B cell (primary cell): Measurements from ENCODE around the gene LAMTOR2. TPM values are rescaled to one million over a fixed set of nuclear protein-coding genes. Genes with fewer than 3 reads are reported as not detected.
A peak's percentile ranks its signal among the peaks of the same experiment; 100 is the strongest.

Source experiments
- ATAC-seq: fragments of 200-7000 bp; cut with Tn5 transposase; one replicate; pipeline ENCODE4 v1.10.0; 2021; ENCODE audit warnings: low read depth, mild to moderate bottlenecking, moderate number of reproducible peaks, moderate library complexity
- CTCF ChIA-PET: fragments of 350-600 bp; sonication (Branson Sonifier 250); formaldehyde crosslinking; loops from one replicate; lab custom pipeline; 2021; ENCODE audit warnings: antibody characterized with exemption, inconsistent platforms; lab: Charles Lee
- POLR2A ChIA-PET: fragments of 350-600 bp; sonication (Branson Sonifier 250); formaldehyde crosslinking; loops from one replicate; lab custom pipeline; 2021; ENCODE audit warnings: antibody characterized with exemption; lab: Charles Lee
- DNase-seq: peaks from one replicate; pipeline ENCODE4 v3.0.0; 2013
- H2AFZ ChIP-seq: 2 replicates; pipeline ENCODE4 v1.6.1; 2012; ENCODE audit warnings: mild to moderate bottlenecking, low read depth, low read length; ENCODE audit not compliant: insufficient read depth, poor library complexity, severe bottlenecking
- H3K27ac ChIP-seq, 2 donors: 1 replicate in 1 of 2; 2 replicates in 1 of 2; pipeline ENCODE4 v1.5.1; 2012 to 2013; ENCODE audit warnings: low read length in 2 of 2, mild to moderate bottlenecking in 2 of 2, moderate library complexity in 1 of 2
- H3K27me3 ChIP-seq, 4 experiments: fragments of 200-600 bp in 1 of 4; sonication (generic) in 1 of 4; replicated peaks in 1 of 4; 1 replicate in 2 of 4; 2 replicates in 2 of 4; pipeline versions ENCODE4 v1.6.1 to v1.7.0; 2013 to 2016; ENCODE audit warnings: low read length in 3 of 4, mild to moderate bottlenecking in 2 of 4, mixed read lengths in 1 of 4, moderate library complexity in 1 of 4; ENCODE audit not compliant: insufficient read depth in 4 of 4, control insufficient read depth in 3 of 4; ENCODE audit errors: control extremely low read depth in 1 of 4
- H3K36me3 ChIP-seq, 2 experiments: replicated peaks in 1 of 2; 1 replicate in 1 of 2; 2 replicates in 1 of 2; pipeline versions ENCODE4 v1.6.1 to v1.7.1; 2013; ENCODE audit warnings: low read length in 1 of 2; ENCODE audit not compliant: insufficient read depth in 2 of 2, control insufficient read depth in 1 of 2; ENCODE audit errors: control extremely low read depth in 1 of 2, extremely low read depth in 1 of 2
- H3K4me1 ChIP-seq, 2 donors: fragments of 200-600 bp in 1 of 2; sonication (generic) in 1 of 2; 1 replicate in 1 of 2; 2 replicates in 1 of 2; pipeline versions ENCODE4 v1.5.1 to v1.6.1; 2013 to 2017; ENCODE audit warnings: low read length in 2 of 2; ENCODE audit not compliant: control insufficient read depth in 2 of 2, insufficient read depth in 2 of 2
- H3K4me2 ChIP-seq: replicated peaks from 2 replicates; pipeline ENCODE3; 2012; ENCODE audit warnings: mild to moderate bottlenecking, low read depth, low read length; ENCODE audit not compliant: poor library complexity, severe bottlenecking
- H3K4me3 ChIP-seq, 5 experiments: fragments of 200-600 bp in 1 of 5; sonication (generic) in 1 of 5; 1 replicate in 3 of 5; 2 replicates in 2 of 5; pipeline versions ENCODE4 v1.5.1 to v1.7.0; 2011 to 2016; ENCODE audit warnings: low read length in 4 of 5, mild to moderate bottlenecking in 4 of 5, low read depth in 2 of 5, control low read depth in 1 of 5, moderate library complexity in 1 of 5; ENCODE audit not compliant: insufficient read depth in 1 of 5; ENCODE audit errors: control extremely low read depth in 1 of 5, extremely low read depth in 1 of 5
- H3K79me2 ChIP-seq: fragments of 200-600 bp; sonication (generic); one replicate; pipeline ENCODE4 v1.6.0; 2016; ENCODE audit warnings: low read length; ENCODE audit not compliant: control insufficient read depth, insufficient read depth
- H3K9ac ChIP-seq: fragments of 200-600 bp; sonication (generic); 2 replicates; pipeline ENCODE4 v1.6.1; 2017; ENCODE audit warnings: mild to moderate bottlenecking, low read length, moderate library complexity
- H3K9me3 ChIP-seq, 3 donors: one replicate each; pipeline versions ENCODE4 v1.6.1 to v1.7.1; 2013; ENCODE audit warnings: low read length in 2 of 3; ENCODE audit not compliant: control insufficient read depth in 2 of 3, insufficient read depth in 1 of 3; ENCODE audit errors: control extremely low read depth in 1 of 3
- H4K20me1 ChIP-seq: 2 replicates; pipeline ENCODE4 v1.6.0; 2012; ENCODE audit warnings: mild to moderate bottlenecking, low read length; ENCODE audit not compliant: insufficient read depth, control insufficient read depth, poor library complexity, severe bottlenecking
- H3K27ac Mint-ChIP-seq: one replicate; pipeline ENCODE4 v1.8.0; 2021; ENCODE audit warnings: mixed read lengths
- H3K27me3 Mint-ChIP-seq: one replicate; pipeline ENCODE4 v1.8.0; 2021; ENCODE audit warnings: mixed read lengths
- H3K4me1 Mint-ChIP-seq: one replicate; pipeline ENCODE4 v1.8.0; 2021; ENCODE audit warnings: mixed read lengths
- H3K4me3 Mint-ChIP-seq: one replicate; pipeline ENCODE4 v1.8.0; 2021; ENCODE audit warnings: mixed read lengths
- H3K9me3 Mint-ChIP-seq: one replicate; pipeline ENCODE4 v1.8.0; 2022; ENCODE audit warnings: mixed read lengths; ENCODE audit not compliant: insufficient read depth
- EZH2 ChIP-seq: IDR thresholded peaks from 2 replicates; pipeline ENCODE4 v1.6.1; 2012; ENCODE audit warnings: borderline replicate concordance, low read depth, mild to moderate bottlenecking, moderate library complexity, low read length; ENCODE audit not compliant: insufficient read depth, poor library complexity, severe bottlenecking
- WGBS: methylation state at CpG from one replicate; pipeline ENCODE4 v1.1.5; 2013; ENCODE audit warnings: missing lambda C conversion rate; ENCODE audit not compliant: insufficient coverage; 5-methylcytosine and 5-hydroxymethylcytosine counted together
- intact Hi-C: fragments of 100-400 bp; cut with micrococcal nuclease; formaldehyde crosslinking; loops from one replicate; pipeline ENCODE4 v1.10.0; 2022
- polyA plus RNA-seq: library from polyadenylated mRNA; depleted of rRNA; stranded (reverse); fragments of >200 nt; gene quantifications from 2 replicates; pipeline ENCODE4 v1.2.3, GENCODE V29; 2012
- total RNA-seq, 2 donors: library from RNA; stranded (reverse); fragments of 120-200 nt in 1 of 2; gene quantifications; 1 replicate in 1 of 2; 2 replicates in 1 of 2; pipeline versions ENCODE4 v1.2.3 to v1.2.4, GENCODE V29; 2013 to 2022
- TF ChIP-seq, protein P1 (sequence below): fragments of 200-600 bp; IDR thresholded peaks from one replicate; pipeline ENCODE4 v1.8.0; 2022; ENCODE audit warnings: antibody characterized with exemption, mild to moderate bottlenecking

LAMTOR2 gene
- total and polyA plus RNA-seq, 2 donors (not counting 1 experiment from before 2014, with no cell fraction given) = 31.5 to 55.9 TPM

DNA sequence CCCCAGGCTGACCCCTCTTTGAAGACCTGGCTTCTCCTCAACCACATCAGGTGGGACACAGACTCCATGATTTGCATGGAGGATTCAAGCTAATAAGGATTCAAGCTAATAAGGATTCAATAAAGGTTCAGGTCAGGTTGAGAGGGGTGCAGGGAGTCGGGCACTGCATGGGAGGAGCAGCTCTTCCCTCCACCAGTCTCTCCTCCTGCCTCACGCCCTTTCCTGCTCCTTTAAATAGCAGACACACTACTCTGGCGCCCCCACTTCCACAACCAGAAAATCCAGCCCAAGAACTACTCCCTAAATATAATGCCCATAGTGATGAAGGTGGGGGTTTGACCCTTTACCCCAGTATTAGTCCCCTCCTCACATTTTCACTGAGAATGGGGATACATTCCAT, 20.6 kb downstream of the LAMTOR2 start:
- Histone ChIP-seq H3K9ac (no peak overlapping the region), H3K27me3 (peaks cover 0 to 2% (median 0%) of the 10 kb centered on the region in 4 experiments), H3K4me1 (peaks cover 11 to 23% of the 10 kb centered on the region in 2 donors), H3K79me2 (no peaks in the 10 kb centered on the region), H3K9me3 (peaks cover 0 to 4% (median 0%) of the 10 kb centered on the region in 3 donors), H2AFZ (no peak overlapping the region), H3K27ac (no peak overlapping the region), H3K4me2 (no peak overlapping the region), H4K20me1 (no peaks in the 10 kb centered on the region), H3K36me3 (no peaks in the 10 kb centered on the region), H3K4me3 (no peak overlapping the region)
- Mint-ChIP-seq H3K9me3 (no peaks in the 10 kb centered on the region), H3K27ac (no peak overlapping the region), H3K4me1 (peaks cover 25% of the 10 kb centered on the region), H3K4me3 (peak overlapping the region; percentile 63), H3K27me3 (no peaks in the 10 kb centered on the region)
- ChIA-PET POLR2A (interaction anchor here (0.6 to 0.7 kb wide), 2 partner anchors 12 to 204 kb away, joined by 5 to 8 read pairs; no protein-coding TSS in a partner anchor), CTCF (interaction anchor here (2.0 kb wide), 1 partner anchor 150 kb away, joined by 6 read pairs; no protein-coding TSS in a partner anchor)
- TF ChIP-seq EZH2 = no peak
- TF ChIP-seq, protein P1, sequence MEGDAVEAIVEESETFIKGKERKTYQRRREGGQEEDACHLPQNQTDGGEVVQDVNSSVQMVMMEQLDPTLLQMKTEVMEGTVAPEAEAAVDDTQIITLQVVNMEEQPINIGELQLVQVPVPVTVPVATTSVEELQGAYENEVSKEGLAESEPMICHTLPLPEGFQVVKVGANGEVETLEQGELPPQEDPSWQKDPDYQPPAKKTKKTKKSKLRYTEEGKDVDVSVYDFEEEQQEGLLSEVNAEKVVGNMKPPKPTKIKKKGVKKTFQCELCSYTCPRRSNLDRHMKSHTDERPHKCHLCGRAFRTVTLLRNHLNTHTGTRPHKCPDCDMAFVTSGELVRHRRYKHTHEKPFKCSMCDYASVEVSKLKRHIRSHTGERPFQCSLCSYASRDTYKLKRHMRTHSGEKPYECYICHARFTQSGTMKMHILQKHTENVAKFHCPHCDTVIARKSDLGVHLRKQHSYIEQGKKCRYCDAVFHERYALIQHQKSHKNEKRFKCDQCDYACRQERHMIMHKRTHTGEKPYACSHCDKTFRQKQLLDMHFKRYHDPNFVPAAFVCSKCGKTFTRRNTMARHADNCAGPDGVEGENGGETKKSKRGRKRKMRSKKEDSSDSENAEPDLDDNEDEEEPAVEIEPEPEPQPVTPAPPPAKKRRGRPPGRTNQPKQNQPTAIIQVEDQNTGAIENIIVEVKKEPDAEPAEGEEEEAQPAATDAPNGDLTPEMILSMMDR = no peak
- ATAC-seq = no peak
- WGBS = no CpG with 5 or more reads among the region's 3 CpGs
- intact Hi-C loops = no loop called here
- DNase-seq = no peak

DNA sequence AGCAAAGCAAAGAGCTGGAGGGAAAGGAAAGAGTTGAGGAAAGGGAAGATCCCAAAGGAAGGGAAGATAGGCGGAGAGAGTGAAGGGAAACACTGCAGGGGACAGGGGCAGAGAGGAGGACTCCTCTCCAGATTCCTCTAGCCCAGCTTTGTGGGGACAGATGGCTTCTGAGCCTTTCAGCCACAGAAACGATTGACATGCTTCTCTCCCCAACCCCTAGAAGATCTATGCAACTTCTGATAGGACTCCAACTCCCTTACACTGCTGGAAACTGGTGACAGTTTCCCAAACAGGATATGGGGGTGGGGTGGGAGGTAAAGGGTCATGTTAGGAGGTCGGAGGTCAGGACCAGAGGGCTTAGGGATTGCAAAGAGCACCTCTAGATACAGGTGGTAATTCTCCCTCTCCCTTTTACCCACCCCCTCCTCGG, 21.2 kb downstream of the LAMTOR2 start:
- no peak for TF ChIP-seq EZH2
- TF ChIP-seq, protein P1 = no peak

More for the DNA sequence above, 21.2 kb downstream of the LAMTOR2 start:
- H3K4me2 ChIP-seq = peak overlapping the region; percentile 77
- WGBS = no CpG with 5 or more reads among the region's 4 CpGs
- peaks cover 25% of the 10 kb centered on the region for H3K4me1 Mint-ChIP-seq
- H3K27me3 Mint-ChIP-seq = no peaks in the 10 kb centered on the region
- H3K27ac Mint-ChIP-seq = peak overlapping the region; percentile 64
- H3K36me3 ChIP-seq = no peaks in the 10 kb centered on the region
- intact Hi-C loops = no loop called here
- H3K4me3 Mint-ChIP-seq = peak overlapping the region; percentile 89
- no peaks in the 10 kb centered on the region for H4K20me1 ChIP-seq
- no peaks in the 10 kb centered on the region for H3K9me3 Mint-ChIP-seq
- peak overlapping the region; percentile 74 for H2AFZ ChIP-seq
- H3K27me3 ChIP-seq = peaks cover 0 to 2% (median 1%) of the 10 kb centered on the region in 4 experiments
- DNase-seq = no peak
- H3K79me2 ChIP-seq = no peaks in the 10 kb centered on the region
- peak overlapping the region in 3 of 5 experiments; percentile 53 to 57 (median 56) for H3K4me3 ChIP-seq
- no peak overlapping the region for H3K27ac ChIP-seq
- H3K4me1 ChIP-seq = peaks cover 11 to 23% of the 10 kb centered on the region in 2 donors
- ChIA-PET CTCF (interaction anchor here (2.0 kb wide), 1 partner anchor 149 kb away, joined by 6 read pairs; no protein-coding TSS in a partner anchor), POLR2A (no interaction called here)
- H3K9me3 ChIP-seq = peaks cover 0 to 4% (median 0%) of the 10 kb centered on the region in 3 donors
- ATAC-seq = no peak
- H3K9ac ChIP-seq = peak overlapping the region; percentile 65
